Thoracic aorta (tissue), 2 donors: Measurements from ENCODE around the gene ALG9. TPM values are rescaled to one million over a fixed set of nuclear protein-coding genes. Genes with fewer than 3 reads are reported as not detected.

Source experiments
- ATAC-seq: fragments of 150-250 bp; one replicate; pipeline ENCODE4 v1.8.0; 2017; ENCODE audit warnings: low read depth; ENCODE audit not compliant: insufficient number of reproducible peaks, low FRiP score
- DNase-seq: peaks from one replicate; pipeline ENCODE4 v3.0.0-alpha.2; 2020; ENCODE audit warnings: low spot score
- H3K27ac ChIP-seq, 2 donors: fragments of 200-600 bp; sonication (generic); 1 replicate in 1 of 2; 2 replicates in 1 of 2; pipeline ENCODE4 v1.5.1; 2016; ENCODE audit warnings: mild to moderate bottlenecking in 2 of 2, moderate library complexity in 2 of 2
- H3K27me3 ChIP-seq: fragments of 200-600 bp; sonication (generic); replicated peaks from 2 replicates; pipeline ENCODE4 v1.6.0; 2016; ENCODE audit warnings: mild to moderate bottlenecking; ENCODE audit not compliant: insufficient read depth
- H3K36me3 ChIP-seq: fragments of 200-600 bp; sonication (generic); one replicate; pipeline ENCODE4 v1.5.1; 2016
- H3K4me1 ChIP-seq, 2 donors: fragments of 200-600 bp; sonication (generic); 1 replicate in 1 of 2; 2 replicates in 1 of 2; pipeline versions ENCODE4 v1.5.1 to v1.6.0; 2016; ENCODE audit warnings: low read depth in 2 of 2, mild to moderate bottlenecking in 1 of 2; ENCODE audit not compliant: control insufficient read depth in 1 of 2
- H3K4me3 ChIP-seq: fragments of 200-600 bp; sonication (generic); 2 replicates; pipeline ENCODE4 v1.5.1; 2016; ENCODE audit warnings: mild to moderate bottlenecking
- H3K9me3 ChIP-seq: fragments of 200-600 bp; sonication (generic); 2 replicates; pipeline ENCODE4 v1.5.1; 2016
- total RNA-seq, 2 donors: library from RNA; depleted of rRNA; stranded (reverse); fragments of >200 nt; gene quantifications; one replicate each; pipeline versions ENCODE4 v1.1.0 to v1.2.3, GENCODE V29; 2016
- TF ChIP-seq, protein P1 (sequence below): fragments of 200-600 bp; sonication (generic); IDR thresholded peaks from one replicate; pipeline ENCODE4 v1.5.1; 2019; ENCODE audit warnings: antibody characterized with exemption

Gene ALG9
- total RNA-seq, 2 donors from 2014 or later = 21.2 to 33.4 TPM

DNA sequence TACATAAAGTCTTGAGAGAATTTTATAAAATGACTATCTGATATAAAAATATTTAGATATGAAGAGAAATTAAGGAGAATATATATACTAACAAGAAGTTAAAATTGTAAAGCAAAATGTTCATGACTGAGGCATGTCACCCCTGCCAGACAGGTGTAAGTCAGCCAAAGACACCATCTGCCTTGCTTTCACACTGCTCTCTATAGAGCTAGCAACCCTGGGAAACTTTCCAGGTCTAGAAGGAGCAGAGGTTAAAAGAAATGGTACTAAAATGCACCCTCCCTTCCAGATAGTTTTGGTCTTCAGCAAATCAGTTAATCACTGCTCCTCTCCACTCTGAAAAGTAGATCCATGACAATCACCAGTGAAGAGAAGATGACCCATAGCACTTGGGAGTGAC is 121.7 kb downstream of the ALG9 start:
- peaks cover 26% of the 10 kb centered on the region for H3K36me3 ChIP-seq
- H3K4me1 ChIP-seq = peaks cover 6 to 20% of the 10 kb centered on the region in 2 donors
- H3K4me3 ChIP-seq = no peak overlapping the region
- no peak for ATAC-seq
- no peaks in the 10 kb centered on the region for H3K27me3 ChIP-seq
- no peak for DNase-seq
- no peak overlapping the region for H3K27ac ChIP-seq
- TF ChIP-seq, protein P1, sequence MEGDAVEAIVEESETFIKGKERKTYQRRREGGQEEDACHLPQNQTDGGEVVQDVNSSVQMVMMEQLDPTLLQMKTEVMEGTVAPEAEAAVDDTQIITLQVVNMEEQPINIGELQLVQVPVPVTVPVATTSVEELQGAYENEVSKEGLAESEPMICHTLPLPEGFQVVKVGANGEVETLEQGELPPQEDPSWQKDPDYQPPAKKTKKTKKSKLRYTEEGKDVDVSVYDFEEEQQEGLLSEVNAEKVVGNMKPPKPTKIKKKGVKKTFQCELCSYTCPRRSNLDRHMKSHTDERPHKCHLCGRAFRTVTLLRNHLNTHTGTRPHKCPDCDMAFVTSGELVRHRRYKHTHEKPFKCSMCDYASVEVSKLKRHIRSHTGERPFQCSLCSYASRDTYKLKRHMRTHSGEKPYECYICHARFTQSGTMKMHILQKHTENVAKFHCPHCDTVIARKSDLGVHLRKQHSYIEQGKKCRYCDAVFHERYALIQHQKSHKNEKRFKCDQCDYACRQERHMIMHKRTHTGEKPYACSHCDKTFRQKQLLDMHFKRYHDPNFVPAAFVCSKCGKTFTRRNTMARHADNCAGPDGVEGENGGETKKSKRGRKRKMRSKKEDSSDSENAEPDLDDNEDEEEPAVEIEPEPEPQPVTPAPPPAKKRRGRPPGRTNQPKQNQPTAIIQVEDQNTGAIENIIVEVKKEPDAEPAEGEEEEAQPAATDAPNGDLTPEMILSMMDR = no peak
- no peaks in the 10 kb centered on the region for H3K9me3 ChIP-seq

DNA sequence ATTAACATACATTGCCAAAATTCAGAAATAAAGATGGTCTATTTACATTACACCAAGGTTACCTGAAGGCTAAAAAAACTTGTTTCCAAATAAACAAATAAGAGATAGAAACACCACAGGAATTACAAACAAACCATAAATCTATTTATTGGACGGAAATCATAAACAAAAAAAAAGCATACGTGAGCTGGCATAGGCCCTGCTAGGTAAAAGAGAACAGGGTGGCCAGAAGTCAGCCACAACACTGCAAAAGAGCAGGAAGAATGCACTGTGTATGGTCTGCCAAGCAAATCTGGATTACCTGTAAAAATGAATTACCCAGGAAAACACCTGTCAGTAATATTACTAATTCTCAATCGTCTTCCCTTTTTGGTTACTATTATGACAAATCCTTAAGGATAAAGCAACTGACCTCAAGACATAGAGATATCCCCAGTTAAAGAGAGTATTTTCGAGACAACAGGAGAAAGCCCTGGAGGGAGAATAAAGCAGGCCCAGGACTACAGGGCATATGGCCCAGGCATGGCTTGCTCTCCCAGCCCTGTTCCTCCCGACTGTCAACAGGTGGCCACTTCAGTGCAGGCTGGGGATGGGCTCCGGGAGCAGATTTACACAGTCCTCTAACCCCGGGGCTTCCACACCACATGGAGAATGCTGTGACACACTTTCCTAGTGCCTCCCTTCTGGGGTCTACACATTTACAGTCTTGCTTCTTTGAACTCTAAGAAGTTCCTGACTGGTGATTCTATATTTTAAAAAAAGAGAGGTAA is 123.2 kb downstream of the ALG9 start:
- Histone ChIP-seq H3K36me3 (peaks cover 15% of the 10 kb centered on the region), H3K27ac (no peak overlapping the region), H3K4me3 (no peak overlapping the region), H3K4me1 (peaks cover 7 to 25% of the 10 kb centered on the region in 2 donors), H3K9me3 (no peaks in the 10 kb centered on the region), H3K27me3 (no peaks in the 10 kb centered on the region)
- TF ChIP-seq, protein P1 = no peak
- ATAC-seq (no peak), DNase-seq (no peak)

DNA sequence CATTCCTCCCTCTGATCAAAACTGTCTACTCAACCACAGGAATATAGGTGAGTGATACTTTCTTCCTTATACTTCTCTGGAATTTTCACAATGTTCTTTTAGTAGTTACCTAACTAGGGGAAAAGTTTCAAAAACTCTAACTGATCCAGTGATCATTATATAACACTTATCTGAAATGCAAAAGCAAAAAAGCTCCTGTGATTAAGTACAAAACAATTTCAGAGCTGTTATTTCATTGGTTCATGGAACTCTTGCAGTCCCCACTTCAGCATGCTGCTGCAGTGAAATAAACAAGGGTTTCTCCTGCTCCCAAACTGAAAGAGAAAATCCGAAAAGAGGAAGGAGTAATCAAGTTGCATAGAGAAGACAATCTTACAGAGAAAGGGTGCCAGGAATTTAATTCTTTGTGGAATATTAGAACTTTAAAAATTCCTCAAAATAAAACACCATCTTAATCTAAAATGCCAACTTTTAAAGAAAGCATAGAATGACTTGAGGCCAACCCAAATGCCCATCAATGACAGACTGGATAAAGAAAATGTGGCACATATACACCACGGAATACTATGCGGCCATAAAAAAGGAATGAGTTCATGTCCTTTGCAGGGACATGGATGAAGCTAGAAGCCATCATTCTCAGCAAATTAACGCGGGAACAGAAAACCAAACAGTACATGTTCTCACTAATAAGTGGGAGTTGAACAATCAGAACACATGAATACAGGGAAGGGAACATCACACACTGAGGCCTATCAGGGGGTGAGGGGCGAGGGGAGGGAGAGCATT is 125.5 kb downstream of the ALG9 start:
- DNase-seq = no peak
- Histone ChIP-seq H3K36me3 (peaks cover 10% of the 10 kb centered on the region), H3K4me1 (peaks cover 7 to 25% of the 10 kb centered on the region in 2 donors), H3K27me3 (no peaks in the 10 kb centered on the region), H3K9me3 (no peaks in the 10 kb centered on the region), H3K4me3 (peak overlapping the region; percentile 38), H3K27ac (peak overlapping the region; percentile 62 to 78)
- TF ChIP-seq, protein P1 = no peak
- no peak for ATAC-seq

DNA sequence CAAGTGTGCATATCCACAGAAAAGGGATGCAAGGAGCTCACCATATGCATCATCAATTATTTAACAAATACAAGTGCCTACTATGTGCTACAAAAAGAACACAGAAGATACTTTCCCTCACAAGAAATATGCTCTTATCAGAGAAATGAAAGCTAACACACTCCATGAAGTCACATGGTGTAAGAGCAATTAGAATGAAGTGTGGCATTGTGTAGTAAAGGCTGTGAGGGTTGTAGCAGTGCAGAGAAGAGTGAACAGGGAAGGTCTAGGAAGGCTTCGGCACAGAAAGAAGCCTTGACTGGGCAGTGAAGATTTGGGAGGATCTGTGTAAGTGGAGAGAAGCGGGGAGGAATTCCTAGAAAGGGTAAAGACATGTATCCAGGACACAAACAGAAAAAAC is 127.7 kb downstream of the ALG9 start:
- Histone ChIP-seq H3K36me3 (peaks cover 11% of the 10 kb centered on the region), H3K27me3 (no peaks in the 10 kb centered on the region), H3K4me3 (no peak overlapping the region), H3K27ac (no peak overlapping the region), H3K9me3 (no peaks in the 10 kb centered on the region), H3K4me1 (peaks cover 7 to 30% of the 10 kb centered on the region in 2 donors)
- DNase-seq (no peak), ATAC-seq (no peak)
- TF ChIP-seq, protein P1 = no peak

DNA sequence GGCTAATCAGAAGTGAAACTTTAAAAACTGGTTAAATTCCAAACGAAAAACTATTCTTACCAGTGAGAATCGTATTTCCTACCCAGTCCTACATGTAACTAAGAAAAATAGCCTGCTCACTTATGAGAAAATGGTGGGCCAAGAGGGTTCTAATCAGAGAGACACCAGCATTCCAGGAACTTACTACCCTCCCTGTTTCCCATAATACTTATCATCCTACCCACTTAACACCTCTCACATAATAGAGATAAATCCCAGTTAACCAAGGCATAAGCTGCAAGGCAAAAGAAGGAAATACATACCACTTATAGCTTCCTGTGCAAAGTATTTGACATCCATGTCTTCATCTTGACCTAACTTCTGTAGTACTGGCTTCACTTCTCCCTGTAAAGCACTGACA is 129.6 kb downstream of the ALG9 start:
- H3K4me3 ChIP-seq = no peak overlapping the region
- peaks cover 11% of the 10 kb centered on the region for H3K36me3 ChIP-seq
- H3K27ac ChIP-seq = no peak overlapping the region
- no peaks in the 10 kb centered on the region for H3K27me3 ChIP-seq
- H3K4me1 ChIP-seq = peaks cover 22 to 50% of the 10 kb centered on the region in 2 donors
- ATAC-seq (no peak), DNase-seq (no peak)
- no peaks in the 10 kb centered on the region for H3K9me3 ChIP-seq
- TF ChIP-seq, protein P1 = no peak
